NCI-H1105 (cell line): Measurements from ENCODE around the gene MYEF2.

Experiments used
- DNase-seq: peaks from one replicate; lab custom pipeline; 2025; lab: John Stamatoyannopoulos, UW

Gene MYEF2

DNA sequence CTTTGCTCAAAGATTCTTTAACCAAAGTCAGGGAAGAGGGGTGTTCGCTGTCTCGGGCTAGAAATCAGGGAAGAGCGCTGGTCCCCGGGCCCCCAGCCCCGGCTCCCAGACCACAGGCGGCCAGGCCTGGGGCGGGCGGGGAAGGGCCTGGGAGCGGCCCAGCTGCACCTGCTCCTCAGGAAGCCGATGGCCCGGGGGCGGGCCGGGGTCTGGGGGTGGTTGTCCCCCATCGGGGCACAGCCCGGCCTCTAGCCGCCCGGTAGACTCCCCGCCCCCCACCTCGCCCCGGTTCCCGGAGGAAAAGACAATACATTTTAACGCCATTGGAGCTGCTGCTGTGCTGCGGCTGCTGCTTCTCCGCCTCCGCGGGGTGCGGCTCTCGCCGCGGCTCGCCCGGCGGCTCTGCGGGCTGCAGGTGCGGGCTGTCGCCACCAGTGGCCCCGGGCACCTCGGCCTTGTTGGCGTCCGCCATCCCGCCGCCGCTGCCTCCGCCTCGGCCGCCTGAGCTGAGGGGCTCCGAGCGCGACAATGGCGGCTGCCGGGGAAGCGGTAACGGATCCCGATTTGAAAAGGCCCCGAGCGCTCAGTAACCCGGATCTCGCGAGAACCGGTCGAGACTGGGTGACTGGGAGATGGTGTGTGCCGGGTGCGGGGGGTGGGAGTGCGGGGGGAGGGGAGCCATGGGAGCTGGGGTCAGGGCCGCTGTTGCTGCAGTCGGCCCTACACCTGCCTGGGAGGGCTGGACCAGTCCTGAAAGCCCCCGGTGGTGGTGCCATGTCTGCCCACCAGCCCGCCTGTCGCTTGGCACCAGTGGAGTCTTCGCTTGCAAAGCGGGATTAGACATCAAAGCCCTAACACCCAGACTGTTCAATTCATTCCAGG, at the start of gene MYEF2:
MYEF2 (minus strand) TSS at position 530 of the 882 bp plus-strand sequence; CDS start at position 472, 58 bp downstream.
- DNase-seq = peak; percentile 66

- no peak for DNase-seq
These were observed 47.7 kb upstream of the MYEF2 start for GRCh38 chr15:48225771-48226170.

GRCh38 chr15:48222627-48223026, 44.5 kb upstream of the MYEF2 start:
- no peak for DNase-seq

- DNase-seq = no peak
These were observed 43.8 kb upstream of the MYEF2 start for GRCh38 chr15:48221885-48222284.

DNA sequence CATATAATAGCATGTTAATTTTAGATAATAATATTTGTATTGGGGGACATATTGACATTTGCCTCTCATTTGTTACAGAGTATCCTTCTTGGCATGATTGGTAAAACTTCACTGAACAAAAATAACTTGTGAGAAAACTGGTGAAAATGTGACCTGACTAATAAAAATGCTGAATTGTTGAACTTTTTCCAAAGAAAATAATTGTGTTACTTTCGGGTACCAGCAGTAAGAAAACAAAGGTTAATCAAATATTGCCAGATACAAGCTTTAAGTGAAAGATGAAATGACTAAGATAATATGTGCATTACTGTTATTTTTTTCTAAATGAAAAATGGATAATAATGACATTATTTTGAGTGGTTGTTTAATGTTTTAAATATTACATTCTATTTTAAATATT, 43.2 kb upstream of the MYEF2 start:
- no peak for DNase-seq

DNA sequence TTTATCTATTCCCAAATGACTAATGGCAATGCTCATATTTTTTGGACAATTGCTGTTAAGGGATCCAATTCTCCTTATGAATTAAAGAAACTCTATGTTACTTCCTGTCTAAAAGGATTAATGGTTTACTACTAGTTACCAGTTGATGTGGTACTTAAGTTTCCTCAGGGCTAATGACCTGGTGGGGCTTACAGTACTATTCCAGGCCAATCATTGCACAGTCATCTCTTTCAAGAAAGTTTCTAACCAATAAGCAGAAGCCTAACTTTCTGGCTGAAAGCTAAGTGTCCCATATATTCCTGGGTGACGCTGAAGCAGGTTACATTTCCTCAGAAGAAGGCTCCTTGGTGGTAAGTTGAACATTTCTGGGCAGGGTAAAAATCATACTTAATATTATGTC, 27.9 kb upstream of the MYEF2 start, which contains the start of gene SLC12A1:
SLC12A1 (plus strand) TSS at position 322 of the 400 bp plus-strand sequence. CDS start 1,418 bp downstream, outside the sequence.
- DNase-seq = no peak

DNA sequence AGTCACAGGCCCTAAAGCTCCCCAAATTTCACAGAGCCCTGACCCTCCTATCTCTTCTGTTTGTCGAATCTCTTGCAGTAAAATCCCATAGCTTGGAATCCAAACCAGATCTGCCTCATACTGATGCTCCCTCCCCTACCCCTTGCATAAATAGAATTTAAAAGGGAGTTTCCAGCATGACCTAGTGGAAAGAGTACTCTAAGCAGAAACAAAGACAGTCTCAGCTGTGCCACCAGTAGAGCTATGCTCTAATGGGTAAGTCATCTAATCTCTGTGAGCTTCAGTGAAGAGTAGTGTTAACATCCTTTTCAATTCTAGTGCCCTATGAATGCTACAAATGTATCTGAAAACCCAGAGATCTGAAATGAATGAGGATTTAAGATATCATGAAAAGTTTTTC, 24.0 kb upstream of the MYEF2 start:
- no peak for DNase-seq

- no peak for DNase-seq
These were observed 13.6 kb upstream of the MYEF2 start, which contains the start of gene CTXN2 for GRCh38 chr15:48191574-48192225. Gene CTXN2, plus strand, starts transcription at chr15:48191665. Its CDS starts 9,636 bp downstream, at chr15:48201301.

DNA sequence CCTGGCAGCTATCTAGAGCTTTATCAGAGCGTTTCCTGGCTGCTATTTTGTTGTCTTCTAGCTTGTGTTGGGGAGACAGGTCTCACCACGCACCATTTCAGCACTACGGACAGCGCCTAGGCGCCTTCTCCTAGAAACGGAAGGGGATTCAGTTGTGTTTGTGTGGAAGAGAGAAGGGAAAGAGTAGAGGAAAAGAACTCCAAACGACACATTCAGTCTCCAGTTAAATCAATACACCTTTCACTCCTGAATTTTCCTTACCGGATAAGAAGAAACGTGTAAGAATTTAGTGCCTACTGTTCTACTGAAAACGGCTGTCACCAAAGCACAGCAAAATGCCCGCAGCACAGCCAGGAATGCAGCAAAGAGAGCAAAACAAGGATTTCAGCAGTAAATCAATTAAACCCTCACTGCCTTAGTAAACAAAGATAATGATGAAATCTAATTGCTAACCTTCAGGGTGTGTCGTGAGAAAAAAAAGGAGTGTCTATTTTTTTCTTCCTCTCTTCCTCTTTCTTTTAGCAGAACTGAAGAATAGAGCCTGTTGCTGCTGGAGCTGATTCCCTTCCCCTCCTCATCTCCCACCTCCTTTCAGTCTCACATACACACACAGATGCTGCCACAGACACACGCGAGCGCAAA, 13.0 kb upstream of the MYEF2 start:
- no peak for DNase-seq

- no peak for DNase-seq
These were observed 8.2 kb upstream of the MYEF2 start for GRCh38 chr15:48186271-48186670.

DNA sequence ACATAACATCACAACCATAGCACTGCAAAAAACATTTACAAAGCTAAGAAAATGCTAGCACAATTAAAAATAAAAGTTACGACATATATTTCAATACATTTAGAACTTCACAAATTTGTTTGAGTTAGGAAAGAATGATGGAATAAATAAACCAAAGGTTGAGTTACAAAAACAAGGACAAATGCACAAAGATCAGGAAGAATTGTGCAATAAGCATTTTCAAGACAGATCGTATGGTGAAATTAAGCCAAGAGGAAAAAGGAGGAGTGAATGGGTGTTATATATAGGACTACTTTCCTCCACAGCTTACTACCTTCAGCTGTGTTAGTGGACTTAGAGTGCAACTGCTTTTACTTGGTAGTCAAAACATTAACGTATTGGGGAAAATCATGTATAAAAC, 7.4 kb upstream of the MYEF2 start:
- DNase-seq = no peak

DNA sequence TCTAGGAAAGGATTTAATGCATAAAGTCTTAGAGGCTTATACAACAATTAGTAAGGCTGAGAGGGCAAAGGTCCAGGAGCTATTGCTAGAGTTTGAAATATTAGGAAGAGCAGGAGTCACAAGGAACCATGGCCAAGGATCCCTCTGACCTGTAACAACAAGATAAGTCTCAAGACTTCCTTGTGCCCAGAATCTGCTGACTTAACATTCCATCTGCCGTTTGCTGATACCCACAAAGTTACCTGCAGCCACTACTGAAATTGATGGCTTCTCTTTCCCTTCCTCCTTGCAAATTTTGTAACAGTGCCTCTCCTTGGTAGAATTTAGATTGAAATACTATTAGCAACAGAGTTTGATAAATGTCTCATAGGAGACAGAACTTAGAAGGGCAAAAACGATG, 4.7 kb upstream of the MYEF2 start:
- DNase-seq = no peak

DNA sequence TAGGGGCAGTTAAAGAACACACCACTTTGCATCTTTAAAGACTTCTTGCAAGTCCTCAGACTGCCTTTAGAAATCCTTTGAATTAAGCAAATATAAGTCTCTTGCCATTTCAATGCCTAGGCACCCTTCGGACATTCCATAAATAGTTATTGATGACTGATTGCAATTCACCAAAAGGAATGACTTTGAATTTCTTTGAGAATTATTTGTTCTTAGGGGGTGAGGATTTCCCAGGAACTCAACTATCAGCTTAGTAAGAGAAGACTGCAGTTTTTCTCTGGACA, 495 bp upstream of the MYEF2 start:
- DNase-seq = no peak

- DNase-seq = peak; percentile 7
These were observed 721 bp downstream of the MYEF2 start for GRCh38 chr15:48177383-48177765.

DNA sequence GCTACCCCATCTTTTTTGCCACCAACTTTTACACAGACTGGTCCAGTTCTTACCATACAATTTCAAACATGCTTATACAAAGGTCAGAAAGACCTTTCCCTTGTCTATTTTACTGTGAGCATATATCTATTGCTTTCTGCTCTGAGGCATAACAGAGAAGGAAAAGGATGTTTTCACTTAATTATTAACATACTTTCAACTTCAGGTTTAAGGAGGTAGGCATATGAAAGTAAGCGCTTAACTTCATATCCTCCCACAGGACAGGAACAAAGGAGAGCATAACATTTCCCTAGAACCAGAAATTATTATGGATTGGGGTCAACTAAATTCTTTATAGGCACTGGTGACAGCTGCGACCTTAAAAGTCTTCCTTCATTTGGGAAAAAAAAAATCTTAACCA, 1.1 kb downstream of the MYEF2 start:
- no peak for DNase-seq

- no peak for DNase-seq
These were observed 2.0 kb downstream of the MYEF2 start for GRCh38 chr15:48176112-48176511.

DNA sequence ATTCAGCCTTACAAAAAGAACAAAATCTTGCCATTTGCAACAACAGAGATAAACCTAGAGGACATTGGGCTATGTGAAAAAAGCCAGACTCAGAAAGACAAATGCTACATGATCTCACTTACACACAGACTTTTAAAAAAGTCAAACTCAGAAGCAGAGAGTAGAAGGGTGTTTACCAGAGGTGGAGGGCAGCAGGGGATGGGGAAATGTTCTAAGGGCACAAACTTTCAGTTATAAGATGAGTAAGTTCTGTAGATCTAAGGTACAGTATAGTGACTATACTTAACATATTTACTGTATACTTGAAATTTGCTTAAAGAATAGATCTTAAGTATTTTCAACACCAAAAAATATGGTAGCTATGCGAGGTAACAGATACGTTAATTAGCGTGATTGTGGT, 3.0 kb downstream of the MYEF2 start:
- no peak for DNase-seq

DNA sequence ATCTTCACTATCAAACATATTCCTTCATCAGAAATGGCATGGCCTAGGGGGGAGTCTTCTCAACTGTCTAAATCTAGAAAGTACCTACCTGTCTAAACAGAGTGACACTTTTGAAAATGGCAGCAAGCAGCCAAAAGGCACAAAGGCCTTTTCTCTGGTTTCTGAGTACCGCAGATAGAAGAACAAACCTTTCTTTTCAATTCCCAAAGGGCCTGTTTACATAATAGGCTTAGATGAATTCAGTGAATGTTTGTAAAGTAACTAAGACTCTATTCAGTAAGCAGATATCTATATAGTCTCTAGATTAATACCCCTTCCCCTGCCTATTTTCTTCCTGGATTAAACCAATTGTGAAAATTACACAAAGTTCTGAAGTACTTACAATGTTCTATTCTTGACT, 7.1 kb downstream of the MYEF2 start:
- DNase-seq = no peak

DNA sequence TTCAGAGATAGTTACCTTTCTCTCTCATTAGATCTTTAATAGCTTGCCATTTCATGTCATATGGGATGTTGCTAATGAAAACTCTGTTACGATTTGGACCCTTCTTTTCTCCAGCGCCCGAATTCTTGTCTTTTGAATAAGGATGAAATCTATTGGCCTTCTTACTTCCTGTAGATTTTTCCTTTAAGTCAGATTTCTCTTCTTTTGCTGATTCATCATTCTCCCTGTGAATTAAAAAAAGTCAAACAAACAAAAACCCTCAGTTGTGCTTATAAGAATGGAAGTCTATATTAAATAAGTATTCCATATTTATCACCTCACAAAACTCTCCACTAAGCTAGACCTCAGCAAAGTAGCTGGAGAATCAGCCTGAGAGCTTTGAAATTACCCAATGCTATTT, 9.5 kb downstream of the MYEF2 start:
- DNase-seq = no peak

DNA sequence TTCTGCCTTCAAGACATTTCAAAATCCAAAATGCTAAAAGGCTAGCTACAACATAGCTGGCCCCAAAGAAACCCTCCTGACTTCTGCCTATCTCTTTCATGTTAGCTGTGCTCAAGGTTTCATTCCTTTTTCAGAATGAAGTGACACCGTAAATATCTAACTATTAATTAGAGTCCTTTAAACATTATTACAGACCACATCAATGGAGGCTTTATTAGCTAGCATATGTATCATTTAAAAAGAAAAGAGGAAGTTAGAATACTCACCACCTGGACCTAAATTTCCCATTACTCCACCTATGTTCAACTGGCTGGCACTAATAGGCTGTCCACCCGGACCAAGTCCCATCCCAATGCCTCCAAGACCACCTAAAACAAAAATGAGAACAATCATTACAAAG, 24.6 kb downstream of the MYEF2 start:
- no peak for DNase-seq

DNA sequence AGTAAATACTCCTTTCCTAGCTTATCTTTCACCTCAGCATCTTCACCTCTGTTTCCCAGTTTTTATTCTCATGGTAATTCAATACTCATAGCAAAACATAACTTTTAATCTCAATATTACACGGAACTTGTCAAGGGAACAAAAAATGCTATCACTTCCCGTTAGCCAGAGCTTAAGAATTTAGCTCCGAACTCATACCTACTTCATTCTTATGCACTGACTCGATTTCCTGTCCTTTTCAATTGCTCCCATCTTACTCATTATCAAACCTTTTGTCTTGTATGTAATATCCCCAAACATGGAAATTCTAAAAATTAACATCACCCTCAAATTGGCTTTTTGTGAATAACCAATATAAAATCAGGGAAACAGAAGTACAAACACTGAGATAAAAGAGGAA, 28.2 kb downstream of the MYEF2 start:
- no peak for DNase-seq

DNA sequence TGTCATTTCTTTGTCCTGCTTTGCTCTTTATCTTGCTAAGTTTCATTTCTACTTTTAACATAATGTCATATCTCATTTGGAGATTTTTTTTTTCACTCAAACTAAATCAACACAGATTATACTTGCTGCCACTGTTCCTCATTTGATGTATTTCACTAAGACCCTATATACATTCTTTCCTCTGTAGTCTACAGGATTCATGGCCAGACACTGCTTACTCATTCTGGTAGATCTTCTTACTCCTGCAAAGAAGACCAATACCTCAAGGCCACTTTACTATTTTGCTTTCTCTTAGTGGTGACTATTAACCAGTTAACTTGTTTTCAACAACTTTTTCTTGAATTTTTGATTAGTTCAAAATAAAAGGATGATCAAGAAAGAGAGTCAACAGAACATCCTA, 30.7 kb downstream of the MYEF2 start:
- DNase-seq = no peak

- no peak for DNase-seq
These were observed 32.2 kb downstream of the MYEF2 start for GRCh38 chr15:48145923-48146322.
